ENCODE results near the gene PDCD4. TPM values are rescaled to one million over a fixed set of nuclear protein-coding genes. Genes with fewer than 3 reads are reported as not detected.

PDCD4 gene
- total RNA-seq, 1 donor from 2014 or later, result 55.5 TPM

GRCh38 chr10:110852947-110853346 is 18.8 kb upstream of the PDCD4 start:
- DNase-seq (ENCODE audit: low read depth), result no peak
- no peak overlapping the region for H3K4me3 ChIP-seq (ENCODE audit: low read depth, low read length)
- TF ChIP-seq CTCF (conservative IDR thresholded peaks at IDR 0.05; ENCODE audit: low read depth, low read length), result no peak

- DNase-seq (ENCODE audit: low read depth), result no peak
- no peak overlapping the region for H3K4me3 ChIP-seq (ENCODE audit: low read depth, low read length)
- TF ChIP-seq CTCF (conservative IDR thresholded peaks at IDR 0.05; ENCODE audit: low read depth, low read length), result no peak
These were observed 17.7 kb upstream of the PDCD4 start for GRCh38 chr10:110853921-110854605.

DNA sequence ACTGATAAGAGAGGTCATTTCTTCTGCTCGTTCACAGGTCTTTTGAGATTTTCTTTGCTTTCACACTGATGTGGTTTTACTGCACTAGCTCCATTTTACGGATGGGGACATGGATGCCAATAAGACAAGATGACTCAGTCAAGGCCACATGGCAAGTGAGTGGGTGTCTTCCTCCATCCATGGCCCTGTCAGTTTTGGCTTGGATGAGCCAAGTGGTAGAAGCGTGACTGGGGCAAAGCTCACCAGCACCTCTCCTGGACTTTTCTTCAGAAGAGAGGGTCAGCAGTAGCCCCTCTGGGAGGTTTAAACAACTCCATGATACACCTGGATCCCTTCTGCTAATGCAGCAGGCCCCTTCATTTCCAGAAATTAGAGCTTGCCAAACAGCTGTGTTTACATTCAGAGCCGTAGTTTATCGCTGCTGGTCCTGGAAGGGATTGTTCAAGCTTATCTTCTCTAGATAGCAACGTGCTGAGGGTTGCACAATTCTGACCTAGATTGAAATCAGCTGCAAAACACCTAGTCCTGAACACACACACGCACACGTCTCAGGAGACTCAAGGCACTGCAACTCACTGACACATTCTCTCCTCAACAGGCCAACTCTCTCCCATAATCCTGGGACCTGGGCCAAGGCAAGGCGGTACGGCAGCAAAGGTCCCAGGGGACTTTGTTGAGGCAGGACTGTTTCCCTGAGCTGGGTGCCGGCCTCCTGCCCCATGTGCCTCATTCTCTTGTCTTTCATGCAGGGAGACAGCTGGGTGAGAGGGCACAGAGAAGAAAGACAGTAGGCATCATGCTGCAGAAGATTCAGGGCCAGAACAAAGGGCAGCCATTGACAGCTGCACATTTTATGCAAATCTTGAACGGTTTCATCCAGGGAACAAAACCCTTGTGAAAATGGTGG is 14.2 kb upstream of the PDCD4 start:
- H3K4me3 ChIP-seq (ENCODE audit: low read depth, low read length), result no peak overlapping the region
- DNase-seq (ENCODE audit: low read depth), result no peak
- no peak for TF ChIP-seq CTCF (conservative IDR thresholded peaks at IDR 0.05; ENCODE audit: low read depth, low read length)

- TF ChIP-seq CTCF (conservative IDR thresholded peaks at IDR 0.05; ENCODE audit: low read depth, low read length), result no peak
- DNase-seq (ENCODE audit: low read depth), result no peak
These were observed 13.3 kb upstream of the PDCD4 start for GRCh38 chr10:110858297-110858934.

GRCh38 chr10:110859206-110859972 is 12.3 kb upstream of the PDCD4 start:
- no peak for TF ChIP-seq CTCF (conservative IDR thresholded peaks at IDR 0.05; ENCODE audit: low read depth, low read length)
- H3K4me3 ChIP-seq (ENCODE audit: low read depth, low read length), result no peak overlapping the region
- DNase-seq (ENCODE audit: low read depth), result no peak

More at GRCh38 chr10:110858297-110858934, 13.3 kb upstream of the PDCD4 start:
- H3K4me3 ChIP-seq (ENCODE audit: low read depth, low read length), result no peak overlapping the region

GRCh38 chr10:110859973-110860376 is 11.8 kb upstream of the PDCD4 start:
- TF ChIP-seq CTCF (conservative IDR thresholded peaks at IDR 0.05; ENCODE audit: low read depth, low read length), result no peak
- DNase-seq (ENCODE audit: low read depth), result no peak
- H3K4me3 ChIP-seq (ENCODE audit: low read depth, low read length), result no peak overlapping the region

Data from epithelial cell of proximal tubule (primary cell).